CD4-positive, CD25-positive, alpha-beta regulatory T cell (primary cell): ENCODE data around the gene CDK16. TPM values are rescaled to one million over a fixed set of nuclear protein-coding genes. Genes with fewer than 3 reads are reported as not detected.
A peak's percentile ranks its signal among the peaks of the same experiment; 100 is the strongest.

Experiments used
- ATAC-seq, 2 donors: fragments of 150-1000 bp; cut with Tn5 transposase; one replicate each; pipeline ENCODE4 v1.10.0; 2021; ENCODE audit warnings: low read depth in 2 of 2, moderate number of reproducible peaks in 2 of 2, moderate library complexity in 1 of 2
- DNase-seq, 3 donors: peaks; one replicate each; pipeline versions ENCODE4 v3.0.0 to v3.0.0-alpha.2; 2012 to 2022; ENCODE audit warnings: mixed read lengths in 1 of 3
- H3K27ac ChIP-seq: one replicate; pipeline ENCODE4 v1.7.0; 2013; ENCODE audit warnings: mild to moderate bottlenecking, low read length; ENCODE audit not compliant: insufficient read depth, poor library complexity, severe bottlenecking
- H3K27me3 ChIP-seq: one replicate; pipeline ENCODE4 v1.7.0; 2013; ENCODE audit warnings: low read length; ENCODE audit not compliant: control insufficient read depth, insufficient read depth
- H3K36me3 ChIP-seq: one replicate; pipeline ENCODE4 v1.7.0; 2013; ENCODE audit warnings: mild to moderate bottlenecking, low read length, moderate library complexity; ENCODE audit not compliant: control insufficient read depth, insufficient read depth
- H3K4me1 ChIP-seq: 2 replicates; pipeline ENCODE4 v1.7.0; 2013; ENCODE audit warnings: mild to moderate bottlenecking, low read length; ENCODE audit not compliant: insufficient read depth, control insufficient read depth, poor library complexity, severe bottlenecking
- H3K4me3 ChIP-seq: one replicate; pipeline ENCODE4 v1.7.0; 2013; ENCODE audit warnings: low read depth, mild to moderate bottlenecking, low read length, moderate library complexity
- H3K9me3 ChIP-seq, 2 experiments: 1 replicate in 1 of 2; 2 replicates in 1 of 2; pipeline ENCODE4 v1.7.0; 2013; ENCODE audit warnings: low read length in 2 of 2, mild to moderate bottlenecking in 1 of 2, moderate library complexity in 1 of 2; ENCODE audit not compliant: control insufficient read depth in 2 of 2
- H3K27ac Mint-ChIP-seq, 3 donors: one replicate each; pipeline ENCODE4 v1.8.0; 2020 to 2022; ENCODE audit warnings: mild to moderate bottlenecking in 3 of 3, mixed read lengths in 3 of 3, moderate library complexity in 2 of 3
- H3K27me3 Mint-ChIP-seq: one replicate; pipeline ENCODE4 v1.8.0; 2022; ENCODE audit warnings: mild to moderate bottlenecking, mixed read lengths
- H3K36me3 Mint-ChIP-seq: one replicate; pipeline ENCODE4 v1.8.0; 2020; ENCODE audit warnings: mixed read lengths
- H3K4me1 Mint-ChIP-seq, 4 donors: one replicate each; pipeline ENCODE4 v1.8.0; 2020 to 2022; ENCODE audit warnings: mixed read lengths in 4 of 4, mild to moderate bottlenecking in 1 of 4
- H3K4me3 Mint-ChIP-seq, 4 donors: one replicate each; pipeline ENCODE4 v1.8.0; 2020 to 2022; ENCODE audit warnings: mild to moderate bottlenecking in 4 of 4, mixed read lengths in 4 of 4, moderate library complexity in 3 of 4
- H3K9me3 Mint-ChIP-seq, 7 donors: one replicate each; pipeline ENCODE4 v1.8.0; 2020 to 2022; ENCODE audit warnings: mixed read lengths in 7 of 7, mild to moderate bottlenecking in 3 of 7, moderate library complexity in 2 of 7
- polyA plus RNA-seq, 4 donors: library from polyadenylated mRNA; unstranded; fragments of 300-500 nt; fragmentation: Illumina TruSeq; gene quantifications; one replicate each; pipeline ENCODE4 v1.2.3, GENCODE V29; 2021
- total RNA-seq: library from RNA; stranded (reverse); gene quantifications from one replicate; pipeline ENCODE4 v1.2.3, GENCODE V29; 2022

CDK16 gene
- 186 TPM for total RNA-seq
- polyA plus RNA-seq = 10 to 100 TPM in 1 of 4 donors, 1 to 10 TPM in 3; 3.9 to 10.7 (median 7.2) TPM

GRCh38 chrX:47218280-47218919 is at the start of gene CDK16:
TSS of gene CDK16 (plus strand) at chrX:47218681. CDS start at chrX:47223558, 4,877 bp downstream.
- Mint-ChIP-seq H3K4me1 (peaks cover 12 to 56% (median 26%) of the 10 kb centered on the region in 4 donors), H3K4me3 (peak within 1 kb of the TSS; percentile 90 to 98 (median 96)), H3K9me3 (no peaks in the 10 kb centered on the region), H3K27me3 (no peaks in the 10 kb centered on the region), H3K27ac (peak within 1 kb of the TSS; percentile 97 to 99 (median 99)), H3K36me3 (peaks cover 28% of the 10 kb centered on the region)
- peaks cover 23% of the 10 kb centered on the region for H3K36me3 ChIP-seq
- peaks cover 26% of the 10 kb centered on the region for H3K4me1 ChIP-seq
- H3K27me3 ChIP-seq = no peaks in the 10 kb centered on the region
- ATAC-seq (peak; percentile 29 to 32), DNase-seq (peak; percentile 60 to 91 (median 90))
- peak within 1 kb of the TSS; percentile 97 for H3K27ac ChIP-seq
- no peaks in the 10 kb centered on the region for H3K9me3 ChIP-seq
- H3K4me3 ChIP-seq = peak within 1 kb of the TSS; percentile 90

- Histone ChIP-seq H3K36me3 (peaks cover 35% of the 10 kb centered on the region), H3K27me3 (no peaks in the 10 kb centered on the region), H3K4me1 (no peaks in the 10 kb centered on the region), H3K9me3 (no peaks in the 10 kb centered on the region), H3K27ac (no peak overlapping the region), H3K4me3 (no peak overlapping the region)
- H3K4me1 Mint-ChIP-seq = peaks cover 0 to 7% (median 4%) of the 10 kb centered on the region in 4 donors
- H3K4me3 Mint-ChIP-seq = peak overlapping the region in 1 of 4 donors; percentile 32
- ATAC-seq = no peak
- H3K36me3 Mint-ChIP-seq = no peaks in the 10 kb centered on the region
- peak overlapping the region in 1 of 3 donors; percentile 84 for H3K27ac Mint-ChIP-seq
- no peaks in the 10 kb centered on the region for H3K27me3 Mint-ChIP-seq
- DNase-seq = no peak
- H3K9me3 Mint-ChIP-seq = peaks cover 0 to 2% (median 0%) of the 10 kb centered on the region in 7 donors
Measured at GRCh38 chrX:47169273-47169672, 49.2 kb upstream of the CDK16 start.

GRCh38 chrX:47169726-47170515 is 48.6 kb upstream of the CDK16 start:
- Histone ChIP-seq H3K9me3 (no peaks in the 10 kb centered on the region), H3K4me1 (no peaks in the 10 kb centered on the region), H3K27me3 (no peaks in the 10 kb centered on the region), H3K27ac (no peak overlapping the region), H3K36me3 (peaks cover 35% of the 10 kb centered on the region), H3K4me3 (no peak overlapping the region)
- Mint-ChIP-seq H3K9me3 (no peaks in the 10 kb centered on the region), H3K4me1 (peaks cover 0 to 4% (median 3%) of the 10 kb centered on the region in 4 donors), H3K36me3 (no peaks in the 10 kb centered on the region), H3K4me3 (no peak overlapping the region), H3K27ac (peak overlapping the region in 1 of 3 donors; percentile 84), H3K27me3 (no peaks in the 10 kb centered on the region)
- ATAC-seq = no peak
- no peak for DNase-seq

- Histone ChIP-seq H3K9me3 (no peaks in the 10 kb centered on the region), H3K4me1 (no peaks in the 10 kb centered on the region), H3K27ac (no peak overlapping the region), H3K36me3 (peaks cover 43% of the 10 kb centered on the region), H3K27me3 (no peaks in the 10 kb centered on the region), H3K4me3 (no peak overlapping the region)
- H3K4me1 Mint-ChIP-seq = peaks cover 0 to 3% (median 1%) of the 10 kb centered on the region in 4 donors
- ATAC-seq (no peak), DNase-seq (no peak)
- H3K27me3 Mint-ChIP-seq = no peaks in the 10 kb centered on the region
- H3K9me3 Mint-ChIP-seq = no peaks in the 10 kb centered on the region
- no peak overlapping the region for H3K4me3 Mint-ChIP-seq
- H3K27ac Mint-ChIP-seq = no peak overlapping the region
- no peaks in the 10 kb centered on the region for H3K36me3 Mint-ChIP-seq
Measured at GRCh38 chrX:47170861-47171692, 47.4 kb upstream of the CDK16 start.

- Histone ChIP-seq H3K4me1 (no peaks in the 10 kb centered on the region), H3K9me3 (no peaks in the 10 kb centered on the region), H3K27ac (no peak overlapping the region), H3K36me3 (peaks cover 53% of the 10 kb centered on the region), H3K4me3 (no peak overlapping the region), H3K27me3 (no peaks in the 10 kb centered on the region)
- Mint-ChIP-seq H3K4me1 (peaks cover 0 to 3% (median 1%) of the 10 kb centered on the region in 4 donors), H3K27ac (peak overlapping the region in 1 of 3 donors; percentile 46), H3K36me3 (no peaks in the 10 kb centered on the region), H3K27me3 (no peaks in the 10 kb centered on the region), H3K4me3 (no peak overlapping the region), H3K9me3 (no peaks in the 10 kb centered on the region)
- ATAC-seq (no peak), DNase-seq (no peak)
Measured at GRCh38 chrX:47171996-47172395, 46.5 kb upstream of the CDK16 start.

- DNase-seq = no peak
- H3K9me3 Mint-ChIP-seq = no peaks in the 10 kb centered on the region
- H3K27me3 Mint-ChIP-seq = no peaks in the 10 kb centered on the region
- H3K27ac Mint-ChIP-seq = no peak overlapping the region
- Histone ChIP-seq H3K4me3 (no peak overlapping the region), H3K4me1 (no peaks in the 10 kb centered on the region), H3K36me3 (peaks cover 57% of the 10 kb centered on the region), H3K9me3 (no peaks in the 10 kb centered on the region), H3K27ac (no peak overlapping the region), H3K27me3 (no peaks in the 10 kb centered on the region)
- no peak overlapping the region for H3K4me3 Mint-ChIP-seq
- no peaks in the 10 kb centered on the region for H3K36me3 Mint-ChIP-seq
- ATAC-seq = no peak
- peaks cover 0 to 3% (median 1%) of the 10 kb centered on the region in 4 donors for H3K4me1 Mint-ChIP-seq
Measured at GRCh38 chrX:47172549-47172948, 45.9 kb upstream of the CDK16 start.

- H3K9me3 ChIP-seq = no peaks in the 10 kb centered on the region
- DNase-seq (no peak), ATAC-seq (no peak)
- H3K36me3 Mint-ChIP-seq = peaks cover 4% of the 10 kb centered on the region
- H3K36me3 ChIP-seq = peaks cover 62% of the 10 kb centered on the region
- no peaks in the 10 kb centered on the region for H3K27me3 Mint-ChIP-seq
- H3K27ac ChIP-seq = no peak overlapping the region
- H3K4me1 Mint-ChIP-seq = peaks cover 0 to 3% (median under 1%) of the 10 kb centered on the region in 4 donors
- no peak overlapping the region for H3K4me3 Mint-ChIP-seq
- H3K9me3 Mint-ChIP-seq = no peaks in the 10 kb centered on the region
- no peaks in the 10 kb centered on the region for H3K4me1 ChIP-seq
- H3K27me3 ChIP-seq = no peaks in the 10 kb centered on the region
- no peak overlapping the region for H3K4me3 ChIP-seq
- no peak overlapping the region for H3K27ac Mint-ChIP-seq
Measured at GRCh38 chrX:47172971-47173792, 45.3 kb upstream of the CDK16 start.
